IPS DF 19.7 (cell line): ENCODE results near the gene CCDC152.
"Not testable (repeated sequence)": the region's sequence is repeated elsewhere in the genome, so short reads cannot be mapped to it uniquely, and the experiment has no call there.

ENCODE experiments used
- DNase-seq: peaks from one replicate; pipeline ENCODE4 v3.0.0-alpha.2; 2013; ENCODE audit warnings: low read depth, low spot score

CCDC152 gene, protein sequence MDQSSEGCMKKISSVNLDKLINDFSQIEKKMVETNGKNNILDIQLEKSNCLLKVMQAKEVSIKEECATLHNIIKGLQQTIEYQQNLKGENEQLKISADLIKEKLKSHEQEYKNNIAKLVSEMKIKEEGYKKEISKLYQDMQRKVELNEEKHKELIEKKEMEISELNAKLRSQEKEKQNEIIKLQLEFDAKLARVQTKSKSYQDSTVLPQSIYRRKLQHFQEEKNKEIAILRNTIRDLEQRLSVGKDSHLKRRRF

GRCh38 chr5:42756606-42757601, at the start of gene CCDC152:
Gene CCDC152 (plus strand): TSS chr5:42756818. CDS start chr5:42759122, 2,304 bp downstream.
- no peak for DNase-seq

DNA sequence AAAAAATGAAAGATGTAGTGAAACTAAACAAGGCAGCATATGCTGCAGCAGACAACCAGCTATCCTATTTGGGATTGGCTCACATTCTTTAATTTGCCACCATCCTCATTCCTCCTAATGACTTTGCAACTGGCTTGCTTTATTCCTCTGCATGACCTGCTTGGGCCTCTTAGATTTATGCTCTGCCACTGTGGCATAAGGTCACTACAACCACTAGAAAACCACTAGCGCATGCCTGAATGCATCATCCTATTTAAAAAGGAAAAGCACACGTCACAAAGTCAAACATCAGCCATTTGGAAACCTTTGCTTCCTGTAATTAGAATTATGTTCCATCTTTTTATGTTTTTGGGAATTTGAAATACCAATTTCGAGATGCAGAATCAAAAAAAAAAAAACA, 40.8 kb upstream of the CCDC152 start:
- no peak for DNase-seq

DNA sequence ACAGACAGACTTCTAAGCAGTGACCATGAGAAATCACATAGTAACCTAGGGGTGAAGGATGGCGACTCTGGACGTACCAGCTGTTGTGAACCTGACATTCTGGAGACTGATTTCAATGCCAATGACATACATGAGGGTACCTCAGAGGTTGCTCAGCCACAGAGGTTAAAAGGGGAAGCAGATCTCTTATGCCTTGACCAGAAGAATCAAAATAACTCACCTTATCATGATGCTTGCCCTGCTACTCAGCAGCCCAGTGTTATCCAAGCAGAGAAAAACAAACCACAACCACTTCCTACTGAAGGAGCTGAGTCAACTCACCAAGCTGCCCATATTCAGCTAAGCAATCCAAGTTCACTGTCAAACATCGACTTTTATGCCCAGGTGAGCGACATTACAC, 38.0 kb upstream of the CCDC152 start:
- DNase-seq = no peak

DNA sequence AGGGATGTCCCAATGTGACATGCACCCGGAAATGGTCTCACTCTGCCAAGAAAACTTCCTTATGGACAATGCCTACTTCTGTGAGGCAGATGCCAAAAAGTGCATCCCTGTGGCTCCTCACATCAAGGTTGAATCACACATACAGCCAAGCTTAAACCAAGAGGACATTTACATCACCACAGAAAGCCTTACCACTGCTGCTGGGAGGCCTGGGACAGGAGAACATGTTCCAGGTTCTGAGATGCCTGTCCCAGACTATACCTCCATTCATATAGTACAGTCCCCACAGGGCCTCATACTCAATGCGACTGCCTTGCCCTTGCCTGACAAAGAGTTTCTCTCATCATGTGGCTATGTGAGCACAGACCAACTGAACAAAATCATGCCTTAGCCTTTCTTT, 37.6 kb upstream of the CCDC152 start:
- no peak for DNase-seq

GRCh38 chr5:42720251-42720650, 36.4 kb upstream of the CCDC152 start:
- DNase-seq = no peak

- no peak for DNase-seq
Measured at GRCh38 chr5:42721484-42721883, 35.1 kb upstream of the CCDC152 start.

DNA sequence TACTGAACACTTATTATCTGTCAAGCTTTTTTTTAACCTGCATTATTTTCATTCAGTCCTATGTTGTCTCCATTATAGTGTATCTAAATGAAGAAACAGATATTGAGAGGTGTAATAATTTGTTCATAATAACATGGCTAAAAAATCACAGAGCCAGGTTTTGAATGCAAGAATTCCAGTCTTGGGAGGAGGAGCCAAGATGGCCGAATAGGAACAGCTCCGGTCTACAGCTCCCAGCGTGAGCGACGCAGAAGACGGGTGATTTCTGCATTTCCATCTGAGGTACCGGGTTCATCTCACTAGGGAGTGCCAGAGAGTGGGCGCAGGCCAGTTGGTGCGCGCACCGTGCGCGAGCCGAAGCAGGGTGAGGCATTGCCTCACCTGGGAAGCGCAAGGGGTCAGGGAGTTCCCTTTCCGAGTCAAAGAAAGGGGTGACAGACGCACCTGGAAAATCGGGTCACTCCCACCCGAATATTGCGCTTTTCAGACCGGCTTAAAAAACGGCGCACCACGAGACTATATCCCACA, 22.0 kb upstream of the CCDC152 start:
- not testable (repeated sequence) for DNase-seq

DNA sequence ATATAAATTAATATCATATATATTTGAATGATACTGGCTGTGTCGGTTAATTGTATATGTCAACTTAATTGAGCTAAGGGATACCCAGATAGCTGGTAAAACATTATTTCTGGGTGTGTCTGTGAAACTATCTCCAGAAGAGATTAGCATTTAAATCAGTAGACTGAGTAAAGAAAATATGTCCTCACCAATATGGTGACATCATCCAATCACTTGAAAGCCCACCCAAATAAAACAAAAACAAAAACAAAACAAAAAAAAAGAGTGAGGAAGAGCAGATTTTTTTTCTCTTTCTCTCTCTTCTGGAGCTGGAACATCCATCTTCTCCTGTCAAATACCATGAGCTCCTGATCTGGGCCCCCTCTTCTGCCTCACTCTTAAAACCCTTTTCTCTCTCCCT, 15.7 kb upstream of the CCDC152 start:
- DNase-seq = no peak

- DNase-seq = peak; percentile 12
Measured at GRCh38 chr5:42745426-42745825, 11.2 kb upstream of the CCDC152 start.

- DNase-seq = no peak
Measured at GRCh38 chr5:42745856-42746255, 10.8 kb upstream of the CCDC152 start.

- DNase-seq = no peak
Measured at GRCh38 chr5:42749020-42749419, 7.6 kb upstream of the CCDC152 start.

GRCh38 chr5:42750507-42750906, 6.1 kb upstream of the CCDC152 start:
- DNase-seq = no peak

DNA sequence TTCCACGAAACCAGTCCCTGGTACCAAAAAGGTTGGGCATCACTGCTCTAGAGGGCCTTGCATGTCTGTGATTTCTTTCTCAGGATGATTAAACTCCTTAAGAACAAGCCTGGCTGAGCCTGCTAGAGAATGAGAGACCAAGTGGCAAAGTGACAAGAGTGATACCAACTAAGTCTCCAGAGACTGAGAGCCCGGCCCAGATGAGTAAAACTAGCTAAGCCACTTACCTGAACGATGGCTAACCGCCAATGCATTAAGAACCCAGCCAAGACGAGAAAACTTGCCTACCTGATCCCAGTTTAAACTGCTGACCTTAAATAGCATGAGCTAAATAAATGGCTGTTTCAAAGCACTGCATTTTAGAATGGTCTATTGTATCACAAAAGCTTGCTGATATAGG, 5.6 kb upstream of the CCDC152 start:
- DNase-seq = no peak

GRCh38 chr5:42753099-42753498, 3.5 kb upstream of the CCDC152 start:
- DNase-seq = no peak

DNA sequence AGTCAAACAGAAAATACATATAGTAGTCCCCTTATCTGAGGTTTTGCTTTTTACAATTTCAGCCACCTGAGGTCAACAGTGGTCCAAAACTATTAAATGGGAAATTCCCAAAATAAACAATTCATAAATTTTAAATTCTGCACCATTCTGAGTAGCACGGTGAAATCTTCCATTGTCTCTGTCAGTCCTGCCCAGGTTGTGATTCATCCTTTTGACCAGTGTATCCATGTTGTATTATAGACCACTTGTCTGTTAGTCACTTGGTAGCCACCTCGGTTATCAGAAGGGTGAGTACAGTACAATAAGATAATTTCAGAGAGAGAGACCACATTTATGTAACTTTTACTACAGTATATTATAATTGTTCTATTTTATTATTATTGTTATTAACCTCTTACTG, 2.8 kb downstream of the CCDC152 start:
- no peak for DNase-seq

- DNase-seq = no peak
Measured at GRCh38 chr5:42760426-42760825, 3.8 kb downstream of the CCDC152 start.

DNA sequence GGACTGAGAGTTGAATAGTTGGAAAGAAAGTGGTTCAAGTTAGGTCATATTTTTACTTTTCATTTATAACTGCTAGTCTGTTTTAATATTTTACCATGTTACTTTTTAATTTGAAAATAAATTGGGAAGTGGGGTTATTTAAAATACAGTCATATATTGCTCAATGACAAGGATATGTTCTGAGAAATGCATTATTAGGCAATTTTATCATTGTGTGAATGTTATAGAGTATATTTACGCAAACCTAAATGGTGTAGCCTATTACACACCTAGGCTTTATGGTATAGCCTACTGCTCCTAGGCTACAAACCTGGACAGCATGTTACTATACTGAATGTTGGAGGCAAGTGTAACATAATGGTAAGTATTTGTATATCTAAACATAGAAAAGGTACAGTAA, 5.2 kb downstream of the CCDC152 start:
- no peak for DNase-seq

- no peak for DNase-seq
Measured at GRCh38 chr5:42767491-42768105, 11.0 kb downstream of the CCDC152 start.

- no peak for DNase-seq
Measured at GRCh38 chr5:42768106-42768504, 11.5 kb downstream of the CCDC152 start.

DNA sequence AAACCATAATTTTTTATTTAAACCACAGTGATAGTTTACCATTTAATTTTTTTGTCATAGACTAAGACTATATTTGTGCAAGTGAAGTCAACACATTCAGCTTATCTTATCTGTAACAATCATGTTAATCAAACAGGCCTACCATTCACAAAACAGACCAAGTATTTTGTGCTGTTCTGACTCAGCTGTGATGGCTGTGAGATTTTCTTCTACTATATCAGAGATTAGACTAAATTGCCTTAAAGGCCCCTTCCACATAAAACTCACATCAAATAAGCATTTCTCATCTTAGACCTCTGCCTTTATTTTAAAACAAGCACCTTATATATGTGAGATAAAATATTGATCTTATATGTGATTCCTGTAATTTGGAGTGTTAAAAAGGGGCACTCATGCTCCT, 13.4 kb downstream of the CCDC152 start:
- DNase-seq = no peak

GRCh38 chr5:42772265-42772993, 15.8 kb downstream of the CCDC152 start:
- DNase-seq = no peak
